ENCODE results near the gene ATP11B. TPM values are rescaled to one million over a fixed set of nuclear protein-coding genes. Genes with fewer than 3 reads are reported as not detected.
"Not testable (repeated sequence)": the region's sequence is repeated elsewhere in the genome, so short reads cannot be mapped to it uniquely, and the experiment has no call there.

The ATP11B gene
- total RNA-seq, 1 donor from 2014 or later, result 33.0 TPM

- DNase-seq (ENCODE audit: missing footprints), result no peak
- intact Hi-C loops (cut with DNase I), result no loop called here
- no peak for ATAC-seq
Observed at GRCh38 chr3:182818296-182818978, 25.1 kb downstream of the ATP11B start.

GRCh38 chr3:182821221-182821981, 28.1 kb downstream of the ATP11B start:
- intact Hi-C loops (cut with DNase I), result no loop called here
- ATAC-seq (no peak), DNase-seq (ENCODE audit: missing footprints) (no peak)

- ATAC-seq; intact Hi-C loops (cut with DNase I); DNase-seq (ENCODE audit: missing footprints): not testable (repeated sequence)
Observed at GRCh38 chr3:182822260-182822659, 29.0 kb downstream of the ATP11B start.

- DNase-seq (ENCODE audit: missing footprints) (no peak), ATAC-seq (no peak)
- intact Hi-C loops (cut with DNase I), result no loop called here
Observed at GRCh38 chr3:182824957-182825356, 31.7 kb downstream of the ATP11B start.

- ATAC-seq, result no peak
- intact Hi-C loops (cut with DNase I), result no loop called here
- DNase-seq (ENCODE audit: missing footprints), result no peak
Observed at GRCh38 chr3:182829761-182830405, 36.6 kb downstream of the ATP11B start.

GRCh38 chr3:182837855-182838454, 44.7 kb downstream of the ATP11B start:
- DNase-seq (ENCODE audit: missing footprints), result no peak
- no peak for ATAC-seq
- intact Hi-C loops (cut with DNase I), result loop anchor here (2.0 to 5.0 kb wide), 2 partner anchors 46 to 123 kb away; partner anchors contain the start of gene ATP11B

- ATAC-seq (no peak), DNase-seq (ENCODE audit: missing footprints) (no peak)
- intact Hi-C loops (cut with DNase I), result no loop called here
Observed at GRCh38 chr3:182843478-182843877, 50.2 kb downstream of the ATP11B start.

GRCh38 chr3:182848906-182849305, 55.6 kb downstream of the ATP11B start:
- DNase-seq (ENCODE audit: missing footprints) (no peak), ATAC-seq (no peak)
- intact Hi-C loops (cut with DNase I), result no loop called here

GRCh38 chr3:182855076-182855475, 61.8 kb downstream of the ATP11B start:
- no peak for ATAC-seq
- DNase-seq (ENCODE audit: missing footprints), result no peak
- intact Hi-C loops (cut with DNase I), result no loop called here

- no peak for ATAC-seq
- DNase-seq (ENCODE audit: missing footprints), result no peak
- intact Hi-C loops (cut with DNase I), result no loop called here
Observed at GRCh38 chr3:182861348-182861747, 68.0 kb downstream of the ATP11B start.

- DNase-seq (ENCODE audit: missing footprints) (no peak), ATAC-seq (no peak)
- intact Hi-C loops (cut with DNase I), result no loop called here
Observed at GRCh38 chr3:182862159-182862860, 69.0 kb downstream of the ATP11B start.

- ATAC-seq, result no peak
- intact Hi-C loops (cut with DNase I), result no loop called here
Observed at GRCh38 chr3:182869059-182869458, 75.8 kb downstream of the ATP11B start.

GRCh38 chr3:182870917-182871316, 77.6 kb downstream of the ATP11B start:
- ATAC-seq; DNase-seq (ENCODE audit: missing footprints); intact Hi-C loops (cut with DNase I): not testable (repeated sequence)

More at GRCh38 chr3:182869059-182869458, 75.8 kb downstream of the ATP11B start:
- DNase-seq (ENCODE audit: missing footprints), result no peak

GRCh38 chr3:182879031-182879611, 85.8 kb downstream of the ATP11B start:
- no peak for ATAC-seq
- intact Hi-C loops (cut with DNase I), result no loop called here
- DNase-seq (ENCODE audit: missing footprints), result no peak

GRCh38 chr3:182886497-182886896, 93.2 kb downstream of the ATP11B start:
- intact Hi-C loops (cut with DNase I), result no loop called here
- no peak for ATAC-seq

GRCh38 chr3:182889948-182890629, 96.8 kb downstream of the ATP11B start:
- no peak for DNase-seq (ENCODE audit: missing footprints)
- ATAC-seq, result no peak
- intact Hi-C loops (cut with DNase I), result no loop called here

More at GRCh38 chr3:182886497-182886896, 93.2 kb downstream of the ATP11B start:
- no peak for DNase-seq (ENCODE audit: missing footprints)

- intact Hi-C loops (cut with DNase I), result no loop called here
- ATAC-seq (no peak), DNase-seq (ENCODE audit: missing footprints) (no peak)
Observed at GRCh38 chr3:182891364-182891763, 98.1 kb downstream of the ATP11B start.

- intact Hi-C loops (cut with DNase I), result no loop called here
- ATAC-seq (no peak), DNase-seq (ENCODE audit: missing footprints) (no peak)
Observed at GRCh38 chr3:182892226-182892625, 98.9 kb downstream of the ATP11B start.
